GM08714 (cell line): ENCODE results near the gene TKTL1.

ENCODE experiments used
- H3K4me3 ChIP-seq: fragments of 200-500 bp; sonication (Bioruptor generic); 2 replicates; pipeline ENCODE4 v1.5.1; 2014; ENCODE audit warnings: mild to moderate bottlenecking, low read length, inconsistent platforms
- ZNF274 ChIP-seq: IDR thresholded peaks from 2 replicates; pipeline ENCODE4 v1.6.1; 2012; ENCODE audit warnings: mild to moderate bottlenecking, low read depth, low read length

TKTL1 gene

DNA sequence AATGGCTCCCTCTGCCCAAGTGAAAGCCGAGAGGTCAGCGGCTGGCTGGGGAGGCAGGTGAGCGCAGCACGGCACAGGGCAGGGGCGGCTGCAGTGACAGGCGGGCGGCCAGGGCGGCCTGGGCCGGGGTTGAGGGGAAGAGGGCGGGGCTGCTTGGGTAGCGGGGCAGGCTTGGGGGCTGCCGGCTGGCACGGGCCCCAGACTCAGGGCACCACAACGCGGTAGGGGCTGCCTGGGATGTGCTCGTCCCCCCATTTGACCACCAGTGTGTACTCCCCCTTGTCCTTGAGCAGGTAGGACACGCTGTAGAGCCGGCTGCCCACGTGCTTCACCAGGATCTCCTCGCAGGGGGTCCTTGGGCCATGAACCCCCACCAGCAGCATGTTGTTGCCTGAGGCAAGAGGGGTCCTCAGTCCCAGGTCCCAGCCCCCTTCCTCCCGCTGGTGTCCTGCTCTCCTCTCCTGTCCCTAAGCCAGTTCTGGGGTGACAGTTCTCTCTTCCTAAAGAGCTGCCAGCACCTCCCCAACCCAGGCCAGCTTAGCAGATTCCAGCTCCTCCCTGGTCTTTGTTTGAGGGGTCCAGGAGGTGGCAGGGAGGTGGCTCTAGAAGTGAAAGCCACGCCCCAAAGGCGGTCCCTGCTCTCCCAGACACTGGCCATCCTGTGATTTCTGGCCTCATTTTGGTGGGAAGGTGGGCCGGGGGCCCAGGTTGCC lies 53.2 kb downstream of the TKTL1 start:
- no peak overlapping the region for H3K4me3 ChIP-seq
- TF ChIP-seq ZNF274, result no peak

GRCh38 chrX:154349359-154349935 lies 53.9 kb downstream of the TKTL1 start:
- H3K4me3 ChIP-seq, result no peak overlapping the region
- no peak for TF ChIP-seq ZNF274

- no peak for TF ChIP-seq ZNF274
- H3K4me3 ChIP-seq, result no peak overlapping the region
Measured at GRCh38 chrX:154349979-154350378, 54.4 kb downstream of the TKTL1 start.

DNA sequence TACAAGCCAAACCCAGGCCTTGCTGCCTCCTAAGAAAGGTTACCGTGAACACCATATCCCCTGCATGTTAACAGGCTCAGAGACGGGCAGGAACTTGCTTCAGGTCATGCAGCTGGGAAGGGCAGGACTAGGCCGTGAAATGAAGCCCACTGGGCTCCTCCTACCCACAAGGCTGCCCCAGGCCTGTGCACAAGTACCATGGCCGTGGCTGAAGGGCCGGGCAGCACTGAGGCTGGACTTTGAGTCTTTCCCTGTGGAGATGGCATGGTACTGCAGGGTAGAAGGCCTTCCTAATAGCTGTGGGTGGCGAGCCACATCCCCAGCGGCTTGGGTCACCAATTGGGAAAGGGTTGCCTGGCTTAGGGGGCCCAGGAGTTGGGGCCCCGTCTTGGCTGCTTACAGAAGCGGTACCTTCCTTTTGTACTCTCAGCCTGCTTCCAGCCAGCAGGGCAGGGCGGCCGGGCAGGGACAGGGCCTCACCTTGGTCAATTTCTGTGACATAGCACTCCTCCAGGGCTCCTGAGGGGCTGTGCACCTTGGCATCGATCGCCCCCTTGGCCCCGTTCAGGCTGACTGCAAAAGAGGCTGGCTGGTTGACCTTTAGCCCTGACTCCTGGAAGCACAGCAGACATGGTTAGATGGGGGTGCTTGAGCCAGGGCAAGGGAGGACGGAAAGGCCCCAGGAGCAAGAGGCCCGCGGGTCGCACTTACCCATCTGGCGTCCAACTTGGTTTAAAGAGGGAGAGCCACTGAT lies 55.0 kb downstream of the TKTL1 start:
- H3K4me3 ChIP-seq, result no peak overlapping the region
- TF ChIP-seq ZNF274, result no peak

DNA sequence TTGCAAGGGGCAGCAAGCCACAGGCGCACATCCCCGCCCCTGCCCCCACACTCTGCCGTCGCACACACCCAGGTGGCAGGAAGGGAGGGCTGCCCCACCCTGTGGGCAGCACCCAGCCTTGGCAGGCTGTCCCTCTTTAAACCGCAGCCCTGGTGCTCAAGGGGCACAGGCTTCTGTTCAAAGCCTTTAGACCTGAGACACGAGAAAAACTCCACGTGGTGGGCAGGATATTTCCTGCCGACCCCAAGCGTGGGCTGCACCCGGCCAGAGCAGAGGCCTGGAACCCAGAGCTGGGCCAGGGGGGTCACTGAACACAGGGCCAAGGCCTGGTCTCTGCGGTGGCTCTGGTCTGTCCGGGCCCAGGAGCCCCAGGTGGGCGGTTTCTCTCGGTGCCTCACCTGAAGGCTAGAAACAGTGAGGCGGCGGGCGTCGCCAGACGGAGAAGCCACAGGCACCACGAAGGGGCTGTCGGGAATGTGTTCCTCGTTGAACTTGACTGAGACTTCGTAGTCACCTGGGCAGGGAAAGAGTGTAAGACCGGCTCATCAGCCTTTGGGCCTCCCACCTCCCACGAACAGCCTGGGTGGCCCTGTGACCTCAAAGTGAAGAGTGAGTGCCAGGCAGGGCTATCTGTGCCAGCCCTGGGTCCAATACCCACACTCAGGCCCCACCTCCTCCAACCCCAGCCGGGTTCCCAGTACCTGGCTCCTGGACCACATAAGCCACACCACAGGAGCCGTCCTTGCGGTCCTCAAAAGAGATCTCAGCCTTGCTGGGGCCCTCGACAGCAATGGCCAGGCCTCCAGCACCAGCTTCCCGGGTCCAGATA lies 55.8 kb downstream of the TKTL1 start:
- H3K4me3 ChIP-seq, result no peak overlapping the region
- TF ChIP-seq ZNF274, result no peak

- TF ChIP-seq ZNF274, result no peak
- H3K4me3 ChIP-seq, result no peak overlapping the region
Measured at GRCh38 chrX:154352012-154352401, 56.4 kb downstream of the TKTL1 start.

DNA sequence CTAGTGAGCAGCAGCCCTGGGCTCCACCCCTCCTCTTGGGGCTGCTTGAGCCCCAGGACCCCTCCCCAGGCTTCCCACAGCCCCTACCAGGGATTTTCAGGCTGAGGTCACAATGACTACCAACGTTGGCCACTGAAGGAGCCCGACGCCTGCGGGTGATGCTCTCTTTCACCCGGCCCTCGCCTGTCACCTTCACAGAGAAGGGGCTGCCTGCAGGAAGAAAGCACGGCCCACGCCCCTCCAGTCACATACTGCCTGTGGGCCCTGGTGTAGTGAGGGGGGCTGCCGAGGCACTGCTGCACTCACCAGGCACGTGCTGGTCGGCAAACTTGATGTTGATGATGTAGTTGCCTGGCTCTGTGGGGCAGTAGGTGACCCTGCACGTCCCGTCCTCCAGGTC lies 56.9 kb downstream of the TKTL1 start:
- H3K4me3 ChIP-seq, result no peak overlapping the region
- TF ChIP-seq ZNF274, result no peak

- H3K4me3 ChIP-seq, result no peak overlapping the region
- no peak for TF ChIP-seq ZNF274
Measured at GRCh38 chrX:154353172-154353843, 57.7 kb downstream of the TKTL1 start.

GRCh38 chrX:154354013-154354412 lies 58.4 kb downstream of the TKTL1 start:
- no peak overlapping the region for H3K4me3 ChIP-seq
- TF ChIP-seq ZNF274, result no peak

DNA sequence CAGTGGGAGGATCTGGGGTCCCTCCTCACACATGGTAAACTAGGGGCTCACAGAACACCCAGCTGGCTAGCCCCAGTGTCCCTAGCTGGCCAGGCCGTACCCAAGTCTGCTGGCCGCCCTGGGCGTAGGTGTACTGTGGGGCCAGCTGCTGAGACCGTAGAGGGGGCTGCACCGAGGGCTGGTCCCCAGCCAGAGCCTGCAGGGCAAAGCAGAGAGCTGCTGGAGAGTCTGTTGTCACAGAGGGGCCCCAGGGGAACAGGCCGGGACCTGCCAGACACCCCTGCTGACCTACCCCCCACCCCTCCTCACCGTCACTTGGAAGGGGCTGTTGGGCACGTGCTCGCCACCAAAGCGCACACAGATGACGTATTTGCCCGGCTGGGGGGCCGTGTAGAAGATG lies 58.9 kb downstream of the TKTL1 start:
- no peak for TF ChIP-seq ZNF274
- no peak overlapping the region for H3K4me3 ChIP-seq

DNA sequence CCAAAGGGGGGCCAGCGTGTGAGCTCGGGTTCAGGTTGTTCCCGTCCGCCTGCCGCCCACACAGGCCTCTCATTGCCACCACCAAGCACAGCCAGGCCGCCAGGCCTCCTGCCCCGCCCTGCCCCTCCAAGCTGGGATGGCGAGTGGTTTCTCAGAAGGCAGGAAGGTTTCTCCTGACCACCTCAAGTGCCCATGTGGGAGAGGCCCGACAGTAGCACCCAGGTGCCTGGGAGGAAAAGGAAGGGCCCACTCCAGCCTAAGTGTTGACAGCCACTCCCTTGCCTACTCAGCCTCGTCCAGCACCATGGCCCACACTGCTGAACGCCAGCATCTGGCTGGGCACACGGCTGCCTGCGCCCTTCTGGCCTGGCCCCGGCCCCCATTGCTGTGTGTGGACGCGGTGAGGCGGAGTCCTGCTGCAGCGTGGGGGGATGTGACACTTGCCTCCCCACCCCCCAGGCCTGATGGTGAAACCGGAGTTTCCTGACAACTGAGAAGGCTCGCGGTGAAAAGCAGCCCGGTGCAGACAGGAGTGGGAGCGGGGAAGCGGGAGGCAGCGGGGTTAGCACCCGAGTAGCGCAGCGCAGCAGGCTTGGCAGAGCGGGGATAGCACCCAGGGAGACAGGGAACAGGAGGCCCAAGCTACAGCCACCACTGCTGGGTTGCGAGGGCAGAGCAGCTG lies 59.6 kb downstream of the TKTL1 start:
- H3K4me3 ChIP-seq, result no peak overlapping the region
- TF ChIP-seq ZNF274, result no peak

GRCh38 chrX:154355776-154356140 lies 60.2 kb downstream of the TKTL1 start:
- H3K4me3 ChIP-seq, result no peak overlapping the region
- no peak for TF ChIP-seq ZNF274

- H3K4me3 ChIP-seq, result no peak overlapping the region
- no peak for TF ChIP-seq ZNF274
Measured at GRCh38 chrX:154356596-154356995, 61.0 kb downstream of the TKTL1 start.
